HG02623 (cell line): ENCODE measurements around the gene CPSF4L.
"Not testable (repeated sequence)": the region's sequence is repeated elsewhere in the genome, so short reads cannot be mapped to it uniquely, and the experiment has no call there.

Experiments used
- ATAC-seq: cut with Tn5 transposase; IDR thresholded peaks from one replicate; pipeline ENCODE4 v1.9.1; 2021; ENCODE audit warnings: moderate library complexity; ENCODE audit not compliant: unreplicated experiment

CPSF4L gene, protein sequence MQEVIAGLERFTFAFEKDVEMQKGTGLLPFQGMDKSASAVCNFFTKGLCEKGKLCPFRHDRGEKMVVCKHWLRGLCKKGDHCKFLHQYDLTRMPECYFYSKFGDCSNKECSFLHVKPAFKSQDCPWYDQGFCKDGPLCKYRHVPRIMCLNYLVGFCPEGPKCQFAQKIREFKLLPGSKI

DNA sequence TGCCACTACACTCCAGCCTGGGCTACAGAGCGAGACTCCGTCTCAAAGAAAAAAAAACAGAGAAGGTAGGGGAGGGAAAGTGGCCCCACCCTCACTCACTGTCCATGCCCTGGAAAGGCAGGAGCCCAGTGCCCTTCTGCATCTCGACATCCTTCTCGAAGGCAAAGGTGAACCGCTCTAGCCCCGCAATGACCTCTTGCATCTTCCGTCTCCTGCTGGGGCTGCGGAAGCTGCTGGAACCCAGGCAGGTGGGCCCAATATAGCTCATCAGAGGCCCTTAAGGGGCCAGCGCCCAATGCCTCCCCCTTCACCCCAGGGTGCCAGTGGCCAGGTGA, at the start of gene CPSF4L:
Gene CPSF4L, minus strand, starts transcription at position 264 of the 335 bp plus-strand sequence. Its CDS starts 62 bp downstream, at position 202.
- no peak for ATAC-seq

GRCh38 chr17:73311428-73311780, 49.7 kb upstream of the CPSF4L start:
- peak; percentile 14 for ATAC-seq

DNA sequence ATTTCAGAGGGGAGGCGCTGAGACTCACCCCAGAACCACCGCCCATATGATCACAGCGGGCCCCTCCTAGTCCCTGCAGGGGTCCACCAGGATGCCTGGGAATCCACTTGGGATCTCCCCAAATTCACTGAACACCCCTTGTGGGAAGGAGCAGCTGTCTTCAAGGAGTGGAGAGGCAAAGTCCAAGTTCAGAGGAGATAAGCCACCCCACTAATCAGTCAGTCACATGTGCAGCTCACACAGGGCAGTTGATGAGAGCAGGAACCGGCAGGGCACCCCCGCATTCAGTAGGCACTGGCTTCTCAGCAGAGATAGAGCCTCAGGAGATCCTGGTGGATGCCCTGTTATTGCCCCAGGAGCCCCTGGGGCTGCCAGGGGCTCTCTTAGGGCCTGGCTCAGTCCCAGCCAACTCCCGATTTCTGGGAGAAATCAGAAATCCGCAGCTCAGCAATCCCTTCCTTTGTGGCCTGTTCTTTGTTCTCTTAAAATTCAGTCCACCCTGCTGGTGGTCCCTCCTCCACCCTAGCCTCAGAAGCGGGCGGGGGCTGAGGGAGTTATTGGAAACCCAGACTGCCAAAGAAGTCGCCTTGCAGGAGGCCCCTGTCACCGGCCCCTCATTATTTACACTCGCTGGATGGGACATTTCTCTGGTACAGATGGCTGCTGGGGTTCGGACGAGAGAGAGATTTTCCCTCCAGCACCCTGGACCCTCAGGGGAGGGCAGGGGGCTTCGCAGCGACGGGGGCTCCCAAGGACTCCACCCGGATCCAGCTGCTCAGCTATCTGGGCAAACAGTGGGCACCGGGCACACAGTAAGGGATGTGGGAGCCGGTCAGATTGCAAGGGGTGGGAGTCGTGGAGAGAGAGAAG, 48.3 kb upstream of the CPSF4L start:
- no peak for ATAC-seq

DNA sequence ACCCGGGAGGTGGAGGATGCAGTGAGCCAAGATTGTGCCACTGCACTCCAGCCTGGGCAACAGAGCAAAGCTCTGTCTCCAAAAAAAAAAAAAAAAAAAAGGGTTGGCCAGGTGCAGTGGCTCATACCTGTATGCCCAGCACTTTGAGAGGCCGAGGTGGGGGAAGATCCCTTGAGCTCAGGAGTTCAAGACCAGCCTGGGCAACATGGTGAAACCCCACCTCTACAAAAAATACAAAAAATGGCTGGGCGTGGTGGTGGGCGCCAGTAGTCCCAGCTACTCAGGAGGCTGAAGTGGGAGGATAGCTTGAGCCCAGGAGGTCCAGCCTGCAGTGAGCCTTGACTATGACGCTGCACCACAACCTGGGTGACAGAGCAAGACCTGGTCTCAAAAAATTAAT, 47.3 kb upstream of the CPSF4L start:
- not testable (repeated sequence) for ATAC-seq

- ATAC-seq = no peak
Measured at GRCh38 chr17:73308017-73308823, 46.5 kb upstream of the CPSF4L start.

- ATAC-seq = no peak
Measured at GRCh38 chr17:73307130-73307529, 45.5 kb upstream of the CPSF4L start.

GRCh38 chr17:73305845-73306836, 44.5 kb upstream of the CPSF4L start:
- no peak for ATAC-seq

DNA sequence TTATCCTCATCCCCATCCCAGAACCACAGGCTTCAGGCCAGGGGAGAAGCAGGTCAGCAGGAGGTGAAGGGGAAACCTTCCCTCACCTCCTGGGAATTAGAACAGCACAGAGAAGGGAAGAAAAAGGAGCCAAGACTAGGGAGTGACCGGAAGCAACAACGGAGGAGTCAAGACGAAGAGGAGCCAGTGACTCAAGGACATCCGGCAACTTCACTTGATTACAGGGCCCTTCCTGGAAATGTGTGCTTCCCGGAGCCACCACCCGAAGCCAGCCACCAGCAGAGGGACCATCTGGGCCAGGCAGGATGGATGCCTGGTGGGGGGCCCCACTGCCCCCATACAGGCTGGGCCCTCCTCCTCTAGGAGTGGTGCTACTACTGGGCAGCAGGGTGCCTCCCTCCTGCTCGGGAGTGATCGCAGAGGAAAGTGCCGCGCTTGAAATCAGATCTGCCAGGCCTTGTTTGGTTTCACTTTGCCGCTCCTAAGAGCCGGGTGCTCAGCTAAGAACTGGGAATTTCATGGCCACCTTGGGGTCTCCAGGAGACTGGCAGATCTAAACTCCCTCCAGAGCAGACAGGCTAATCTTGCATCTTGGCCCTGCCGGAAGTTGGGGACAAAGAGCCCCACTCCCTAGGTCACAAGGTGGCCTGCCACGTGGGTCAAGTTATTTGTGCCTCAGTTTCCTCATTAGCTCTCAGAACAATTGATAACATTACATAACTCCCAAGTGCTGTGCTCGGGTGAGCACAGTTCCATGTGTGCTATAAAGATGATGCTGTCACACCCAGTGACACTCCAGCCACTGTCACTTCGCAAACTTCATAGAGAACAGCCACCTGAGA, 43.5 kb upstream of the CPSF4L start:
- ATAC-seq = no peak

GRCh38 chr17:73304438-73304837, 42.8 kb upstream of the CPSF4L start:
- no peak for ATAC-seq

DNA sequence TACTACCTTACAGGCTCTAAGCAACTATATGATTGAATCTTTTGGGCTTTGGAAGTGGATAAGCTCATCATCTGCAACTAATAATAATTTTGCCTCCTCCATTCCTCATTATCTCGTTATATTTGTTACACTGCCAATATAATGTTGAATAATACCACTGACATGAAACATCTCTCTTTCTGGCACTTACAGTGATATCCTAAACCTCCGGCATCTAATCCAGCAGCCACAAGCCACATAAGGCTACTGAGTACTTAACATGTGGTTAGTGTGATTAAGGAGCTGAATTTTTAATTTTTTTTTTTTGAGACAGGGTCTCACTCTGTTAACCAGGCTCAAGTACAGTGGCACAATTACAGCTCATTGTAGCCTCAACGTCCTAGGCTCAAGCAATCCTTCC, 40.5 kb upstream of the CPSF4L start:
- no peak for ATAC-seq

GRCh38 chr17:73301369-73301768, 39.7 kb upstream of the CPSF4L start:
- no peak for ATAC-seq

DNA sequence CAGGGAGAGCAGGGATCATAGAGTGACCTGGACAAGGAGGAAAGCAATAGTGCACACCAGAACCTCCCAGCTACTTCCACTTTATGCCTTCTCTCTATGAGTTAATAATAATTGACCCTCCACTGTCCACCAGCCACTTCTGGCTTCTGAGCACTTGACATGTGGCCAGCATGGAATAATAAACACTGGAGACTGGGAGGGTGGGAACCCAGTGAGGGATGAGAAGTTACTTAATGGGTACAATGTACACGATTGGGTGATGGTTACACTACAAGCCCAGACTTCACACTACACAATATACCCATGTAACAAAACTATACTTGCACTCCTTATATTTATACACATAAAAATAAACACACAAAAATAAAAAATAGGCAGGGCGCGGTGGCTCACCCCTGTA, 38.7 kb upstream of the CPSF4L start:
- no peak for ATAC-seq

GRCh38 chr17:73297934-73298861, 36.5 kb upstream of the CPSF4L start:
- ATAC-seq = no peak

DNA sequence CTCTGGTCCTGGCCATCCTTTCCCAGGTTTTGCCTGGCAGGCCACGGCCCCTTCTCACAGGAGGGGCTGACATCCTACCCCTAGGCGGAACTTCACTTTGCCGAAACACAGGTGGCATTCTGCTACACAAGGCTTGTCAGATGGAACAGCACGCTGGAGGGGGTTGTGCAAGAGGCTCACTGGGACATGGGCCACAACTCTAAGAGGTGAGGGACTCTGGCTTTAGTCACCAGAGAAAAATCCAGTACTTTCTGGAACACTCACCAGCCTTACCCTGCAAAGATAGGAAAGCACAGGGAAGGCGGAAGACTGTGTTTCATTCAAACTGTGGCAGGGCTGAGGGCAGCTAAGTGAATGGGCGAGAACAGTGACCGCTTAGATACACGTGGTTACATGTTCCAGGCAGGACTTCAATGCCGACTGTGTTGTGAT, 31.8 kb upstream of the CPSF4L start:
- ATAC-seq = no peak

GRCh38 chr17:73293031-73293430, 31.4 kb upstream of the CPSF4L start:
- ATAC-seq = no peak

DNA sequence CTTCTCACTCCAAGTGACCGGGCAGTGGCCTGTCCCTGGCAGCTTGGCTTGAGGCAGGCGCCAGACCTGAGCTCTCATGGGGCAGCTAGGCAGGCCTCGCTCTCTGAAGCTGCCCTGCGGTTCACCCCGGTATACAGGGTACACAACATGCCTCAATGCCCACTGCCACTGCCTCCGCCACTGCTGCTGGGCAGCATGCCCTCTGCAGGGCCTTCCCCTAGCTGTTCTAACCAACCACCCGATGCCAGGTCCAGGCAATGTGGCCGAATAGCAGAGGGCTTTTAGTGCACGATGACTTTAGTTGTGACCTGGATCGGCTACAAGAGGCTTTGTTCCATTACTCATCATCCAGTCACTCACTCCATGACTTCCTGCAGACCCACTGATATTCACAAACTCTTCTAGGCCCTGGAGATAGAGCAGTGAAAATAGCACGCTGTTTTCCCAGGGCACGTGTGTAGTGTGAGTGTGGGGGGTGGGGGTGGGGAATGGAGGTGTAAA, 30.4 kb upstream of the CPSF4L start:
- ATAC-seq = no peak

DNA sequence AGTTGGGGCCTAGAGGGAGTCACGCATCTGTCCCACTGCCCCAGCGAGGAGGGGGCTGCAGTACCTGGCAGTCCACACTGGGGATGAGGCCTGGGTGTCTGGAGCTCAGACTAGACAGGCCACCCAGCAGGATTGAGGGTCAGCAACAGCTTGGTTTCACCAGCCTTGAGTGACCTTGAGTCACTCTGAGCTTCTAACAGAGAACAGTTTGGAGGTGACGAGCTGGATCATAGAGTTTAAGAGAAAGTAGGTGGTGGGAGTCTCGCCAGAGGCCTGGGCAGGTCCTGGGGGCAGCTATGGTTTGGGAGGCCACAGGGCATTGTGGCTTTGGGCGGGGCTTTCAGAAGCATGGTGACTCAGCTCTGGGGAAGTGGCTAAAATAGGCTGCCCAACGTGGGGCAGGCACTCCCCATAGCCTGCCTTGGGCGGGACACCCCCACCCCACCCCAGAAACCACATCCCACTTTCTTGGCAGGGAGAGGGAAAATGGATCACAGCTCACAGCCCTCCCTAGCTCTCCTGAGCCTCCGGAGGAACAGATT, 29.7 kb upstream of the CPSF4L start:
- peak; percentile 86 for ATAC-seq
